Right atrium auricular region (tissue), 2 donors: ENCODE results near the gene ERP44. TPM values are rescaled to one million over a fixed set of nuclear protein-coding genes. Genes with fewer than 3 reads are reported as not detected.

Experiments used
- DNase-seq: peaks from one replicate; pipeline ENCODE4 v3.0.0-alpha.2; 2019; ENCODE audit warnings: low spot score
- H3K27ac ChIP-seq, 2 donors: fragments of 200-600 bp; sonication (generic); 1 replicate in 1 of 2; 2 replicates in 1 of 2; pipeline ENCODE4 v1.5.1; 2016 to 2019
- H3K27me3 ChIP-seq, 2 donors: fragments of 200-600 bp; sonication (generic); one replicate each; pipeline versions ENCODE4 v1.5.1 to v1.6.0; 2017 to 2019
- H3K36me3 ChIP-seq: fragments of 200-600 bp; sonication (generic); one replicate; pipeline ENCODE4 v1.5.1; 2016
- H3K4me1 ChIP-seq, 2 donors: fragments of 200-600 bp; sonication (generic); one replicate each; pipeline versions ENCODE4 v1.5.1 to v1.6.0; 2017 to 2019
- H3K4me3 ChIP-seq, 2 donors: fragments of 200-600 bp; sonication (generic); 1 replicate in 1 of 2; 2 replicates in 1 of 2; pipeline ENCODE4 v1.5.1; 2017 to 2019; ENCODE audit warnings: mild to moderate bottlenecking in 1 of 2, moderate library complexity in 1 of 2
- H3K9me3 ChIP-seq, 2 donors: fragments of 200-600 bp; sonication (generic); one replicate each; pipeline ENCODE4 v1.5.1; 2019
- CTCF ChIP-seq, 2 donors: fragments of 200-600 bp; sonication (generic); IDR thresholded peaks; one replicate each; pipeline ENCODE4 v1.5.1; 2019; ENCODE audit warnings: antibody characterized with exemption in 2 of 2
- total RNA-seq, 2 donors: library from RNA; depleted of rRNA; stranded (reverse); fragments of >200 nt; gene quantifications; one replicate each; pipeline ENCODE4 v1.1.0, GENCODE V29; 2016

Gene ERP44
- total RNA-seq, 2 donors from 2014 or later = 11.0 to 12.9 TPM

GRCh38 chr9:100131216-100131615 is 32.4 kb upstream of the ERP44 start:
- H3K4me3 ChIP-seq = no peak overlapping the region
- H3K4me1 ChIP-seq = no peaks in the 10 kb centered on the region
- H3K9me3 ChIP-seq = no peaks in the 10 kb centered on the region
- H3K27ac ChIP-seq = no peak overlapping the region
- H3K27me3 ChIP-seq = no peaks in the 10 kb centered on the region
- H3K36me3 ChIP-seq = no peaks in the 10 kb centered on the region
- TF ChIP-seq CTCF (IDR thresholded peaks at IDR 0.05) = no peak
- no peak for DNase-seq

- H3K27me3 ChIP-seq = no peaks in the 10 kb centered on the region
- no peak overlapping the region for H3K4me3 ChIP-seq
- no peak for TF ChIP-seq CTCF (IDR thresholded peaks at IDR 0.05)
- H3K9me3 ChIP-seq = no peaks in the 10 kb centered on the region
- no peaks in the 10 kb centered on the region for H3K4me1 ChIP-seq
- H3K27ac ChIP-seq = no peak overlapping the region
- H3K36me3 ChIP-seq = no peaks in the 10 kb centered on the region
- no peak for DNase-seq
Measured at GRCh38 chr9:100129772-100130171, 31.0 kb upstream of the ERP44 start.

GRCh38 chr9:100126423-100126822 is 27.6 kb upstream of the ERP44 start:
- no peak overlapping the region for H3K27ac ChIP-seq
- no peaks in the 10 kb centered on the region for H3K36me3 ChIP-seq
- no peaks in the 10 kb centered on the region for H3K9me3 ChIP-seq
- no peaks in the 10 kb centered on the region for H3K4me1 ChIP-seq
- no peak for DNase-seq
- TF ChIP-seq CTCF (IDR thresholded peaks at IDR 0.05) = no peak
- no peaks in the 10 kb centered on the region for H3K27me3 ChIP-seq
- H3K4me3 ChIP-seq = no peak overlapping the region

GRCh38 chr9:100125910-100126309 is 27.1 kb upstream of the ERP44 start:
- Histone ChIP-seq H3K9me3 (no peaks in the 10 kb centered on the region), H3K27me3 (no peaks in the 10 kb centered on the region)
- no peak for TF ChIP-seq CTCF (IDR thresholded peaks at IDR 0.05)

GRCh38 chr9:100125236-100125635 is 26.4 kb upstream of the ERP44 start:
- Histone ChIP-seq H3K36me3 (no peaks in the 10 kb centered on the region), H3K27ac (no peak overlapping the region), H3K9me3 (no peaks in the 10 kb centered on the region), H3K27me3 (no peaks in the 10 kb centered on the region), H3K4me1 (no peaks in the 10 kb centered on the region), H3K4me3 (no peak overlapping the region)
- DNase-seq = no peak
- TF ChIP-seq CTCF (IDR thresholded peaks at IDR 0.05) = no peak

More at GRCh38 chr9:100125910-100126309, 27.1 kb upstream of the ERP44 start:
- H3K36me3 ChIP-seq = no peaks in the 10 kb centered on the region
- H3K4me3 ChIP-seq = no peak overlapping the region
- no peak overlapping the region for H3K27ac ChIP-seq
- DNase-seq = no peak
- no peaks in the 10 kb centered on the region for H3K4me1 ChIP-seq

- no peak for DNase-seq
- Histone ChIP-seq H3K9me3 (no peaks in the 10 kb centered on the region), H3K4me3 (no peak overlapping the region), H3K27ac (no peak overlapping the region), H3K36me3 (no peaks in the 10 kb centered on the region), H3K4me1 (no peaks in the 10 kb centered on the region), H3K27me3 (no peaks in the 10 kb centered on the region)
- no peak for TF ChIP-seq CTCF (IDR thresholded peaks at IDR 0.05)
Measured at GRCh38 chr9:100120286-100120685, 21.5 kb upstream of the ERP44 start.
